GM23248 (cell line): ENCODE data around the gene LCN9. TPM values are rescaled to one million over a fixed set of nuclear protein-coding genes. Genes with fewer than 3 reads are reported as not detected.
A peak's percentile ranks its signal among the peaks of the same experiment; 100 is the strongest.

ENCODE experiments used
- DNase-seq: peaks from one replicate; pipeline ENCODE4 v3.0.0-alpha.2; 2015
- H2AFZ ChIP-seq: fragments of 200-600 bp; sonication (generic); 2 replicates; pipeline ENCODE4 v1.6.1; 2016; ENCODE audit warnings: antibody characterized with exemption
- H3F3A ChIP-seq: fragments of 200-600 bp; sonication (generic); 2 replicates; pipeline ENCODE4 v1.6.1; 2016; ENCODE audit warnings: mild to moderate bottlenecking, antibody characterized with exemption, mixed run types; ENCODE audit not compliant: insufficient read depth
- H3K27ac ChIP-seq: fragments of 200-600 bp; sonication (generic); 2 replicates; pipeline ENCODE4 v1.5.1; 2016; ENCODE audit warnings: mild to moderate bottlenecking
- H3K27me3 ChIP-seq: fragments of 200-600 bp; sonication (generic); replicated peaks from 2 replicates; pipeline ENCODE4 v1.6.1; 2016; ENCODE audit warnings: mild to moderate bottlenecking; ENCODE audit not compliant: insufficient read depth
- H3K36me3 ChIP-seq: fragments of 200-600 bp; sonication (generic); 2 replicates; pipeline ENCODE4 v1.6.1; 2016; ENCODE audit warnings: low read depth, mild to moderate bottlenecking
- H3K4me1 ChIP-seq: fragments of 200-600 bp; sonication (generic); 2 replicates; pipeline ENCODE4 v1.6.1; 2016; ENCODE audit warnings: mild to moderate bottlenecking; ENCODE audit not compliant: insufficient read depth
- H3K4me2 ChIP-seq: fragments of 200-600 bp; sonication (generic); one replicate; pipeline ENCODE4 v1.6.1; 2016; ENCODE audit warnings: mild to moderate bottlenecking; ENCODE audit not compliant: unreplicated experiment
- H3K4me3 ChIP-seq: fragments of 200-600 bp; sonication (generic); 2 replicates; pipeline ENCODE4 v1.5.1; 2016; ENCODE audit warnings: mild to moderate bottlenecking
- H3K79me2 ChIP-seq: fragments of 200-600 bp; sonication (generic); 2 replicates; pipeline ENCODE4 v1.6.1; 2016; ENCODE audit warnings: mild to moderate bottlenecking; ENCODE audit not compliant: insufficient read depth
- H3K9ac ChIP-seq: fragments of 200-600 bp; sonication (generic); 2 replicates; pipeline ENCODE4 v1.6.1; 2016; ENCODE audit warnings: mild to moderate bottlenecking
- H3K9me2 ChIP-seq: fragments of 200-600 bp; sonication (generic); 2 replicates; pipeline ENCODE4 v1.6.1; 2016; ENCODE audit warnings: mixed run types, mild to moderate bottlenecking, moderate library complexity; ENCODE audit not compliant: insufficient read depth
- H3K9me3 ChIP-seq: fragments of 200-600 bp; sonication (generic); one replicate; pipeline ENCODE4 v1.6.1; 2017; ENCODE audit warnings: low read depth
- H4K20me1 ChIP-seq: fragments of 200-600 bp; sonication (generic); 2 replicates; pipeline ENCODE4 v1.6.0; 2016; ENCODE audit not compliant: insufficient read depth
- EZH2 ChIP-seq: fragments of 200-600 bp; sonication (generic); IDR thresholded peaks from 2 replicates; pipeline ENCODE4 v1.6.1; 2018; ENCODE audit warnings: antibody characterized with exemption, mild to moderate bottlenecking; ENCODE audit not compliant: insufficient read depth, poor library complexity, severe bottlenecking
- EZH2phosphoT487 ChIP-seq: fragments of 200-600 bp; sonication (generic); IDR thresholded peaks from 2 replicates; pipeline ENCODE4 v1.6.1; 2018; ENCODE audit warnings: antibody characterized with exemption, moderate library complexity, mild to moderate bottlenecking, low read depth; ENCODE audit not compliant: insufficient read depth
- WGBS, 2 experiments: methylation state at CpG; one replicate each; pipeline ENCODE4 v1.1.6; 2015 to 2017; ENCODE audit warnings: low lambda C conversion rate in 2 of 2, low coverage in 1 of 2; ENCODE audit errors: missing lambda C conversion rate in 2 of 2; 5-methylcytosine and 5-hydroxymethylcytosine counted together
- in situ Hi-C: fragments of 300-500 bp; cut with MboI; formaldehyde crosslinking; loops from 2 replicates; pipeline ENCODE4 v1.15.0; 2020
- polyA plus RNA-seq: library from polyadenylated mRNA; unstranded; fragments of >200 nt; fragmentation: Nextera tagmentation; extraction: Ambion mirVana; gene quantifications from 2 replicates; pipeline ENCODE4 v1.2.1, GENCODE V29; 2016
- total RNA-seq: library from RNA; depleted of rRNA; stranded (reverse); fragments of >200 nt; shearing (Covaris generic); gene quantifications from 2 replicates; pipeline ENCODE4 v1.2.3, GENCODE V29; 2014

The LCN9 gene
- total and polyA plus RNA-seq, 2 experiments from 2014 or later = not detected

DNA sequence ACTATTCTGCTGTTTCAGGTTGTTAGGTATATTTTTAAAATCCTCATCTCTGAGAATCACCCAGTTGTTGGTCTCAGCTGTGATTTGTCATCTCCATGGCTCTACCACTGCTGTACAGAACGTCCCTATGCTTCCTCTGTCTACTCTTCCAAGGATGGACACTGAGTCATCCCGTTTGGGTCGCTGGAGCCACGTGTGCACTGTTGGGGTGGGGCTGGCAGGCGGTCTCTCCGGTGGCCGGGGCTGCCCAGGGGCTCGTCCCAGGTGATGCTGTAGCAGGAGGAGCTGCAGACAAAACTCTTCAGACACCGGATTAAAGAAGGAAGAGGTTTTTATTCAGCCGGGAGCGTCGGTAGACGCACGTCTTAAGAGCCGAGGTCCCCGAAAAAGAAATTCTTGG lies 16.9 kb downstream of the LCN9 start:
- in situ Hi-C loops = no loop called here
- Histone ChIP-seq H3K27ac (no peak overlapping the region), H3K4me3 (no peak overlapping the region), H3K27me3 (no peaks in the 10 kb centered on the region), H3K9me2 (no peaks in the 10 kb centered on the region), H3K36me3 (no peaks in the 10 kb centered on the region), H3K9me3 (no peaks in the 10 kb centered on the region), H4K20me1 (no peaks in the 10 kb centered on the region), H3K9ac (no peak overlapping the region), H3F3A (no peaks in the 10 kb centered on the region), H3K4me1 (no peaks in the 10 kb centered on the region), H3K4me2 (no peak overlapping the region), H2AFZ (no peak overlapping the region), H3K79me2 (no peaks in the 10 kb centered on the region)
- TF ChIP-seq EZH2phosphoT487 = no peak
- TF ChIP-seq EZH2 = no peak
- 51 to 56% methylated on average over 16 of the region's 16 CpGs for WGBS, 2 experiments
- DNase-seq = peak; percentile 21

DNA sequence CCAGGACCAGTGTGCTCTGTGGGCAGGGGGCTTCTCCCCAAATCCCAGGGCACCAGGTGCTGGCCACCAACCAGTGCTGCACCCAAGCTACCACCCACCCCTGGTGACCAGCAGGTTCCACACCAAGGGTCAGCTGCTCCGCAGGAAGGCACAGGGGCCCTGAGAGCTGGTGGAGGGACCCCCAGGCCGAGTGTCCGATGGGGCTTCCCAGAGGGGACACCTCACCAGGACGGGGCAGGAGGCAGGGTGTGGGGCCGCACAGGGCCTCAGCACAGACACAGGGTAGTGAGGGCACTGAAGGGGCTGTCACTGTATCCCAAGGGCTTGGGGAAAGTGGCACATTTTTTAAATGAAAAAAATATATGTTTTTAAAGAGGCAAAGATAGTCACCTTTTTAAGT lies 18.1 kb downstream of the LCN9 start:
- Histone ChIP-seq H3K27ac (no peak overlapping the region), H3K79me2 (no peaks in the 10 kb centered on the region), H3K4me1 (no peaks in the 10 kb centered on the region), H3K9me3 (no peaks in the 10 kb centered on the region), H3K9me2 (no peaks in the 10 kb centered on the region), H3K9ac (no peak overlapping the region), H3K4me3 (no peak overlapping the region), H2AFZ (no peak overlapping the region), H3F3A (no peaks in the 10 kb centered on the region), H3K27me3 (no peaks in the 10 kb centered on the region), H4K20me1 (no peaks in the 10 kb centered on the region), H3K4me2 (no peak overlapping the region), H3K36me3 (no peaks in the 10 kb centered on the region)
- 49 to 54% methylated on average over 5 of the region's 5 CpGs for WGBS, 2 experiments
- no peak for TF ChIP-seq EZH2
- no peak for TF ChIP-seq EZH2phosphoT487
- no peak for DNase-seq
- in situ Hi-C loops = no loop called here

DNA sequence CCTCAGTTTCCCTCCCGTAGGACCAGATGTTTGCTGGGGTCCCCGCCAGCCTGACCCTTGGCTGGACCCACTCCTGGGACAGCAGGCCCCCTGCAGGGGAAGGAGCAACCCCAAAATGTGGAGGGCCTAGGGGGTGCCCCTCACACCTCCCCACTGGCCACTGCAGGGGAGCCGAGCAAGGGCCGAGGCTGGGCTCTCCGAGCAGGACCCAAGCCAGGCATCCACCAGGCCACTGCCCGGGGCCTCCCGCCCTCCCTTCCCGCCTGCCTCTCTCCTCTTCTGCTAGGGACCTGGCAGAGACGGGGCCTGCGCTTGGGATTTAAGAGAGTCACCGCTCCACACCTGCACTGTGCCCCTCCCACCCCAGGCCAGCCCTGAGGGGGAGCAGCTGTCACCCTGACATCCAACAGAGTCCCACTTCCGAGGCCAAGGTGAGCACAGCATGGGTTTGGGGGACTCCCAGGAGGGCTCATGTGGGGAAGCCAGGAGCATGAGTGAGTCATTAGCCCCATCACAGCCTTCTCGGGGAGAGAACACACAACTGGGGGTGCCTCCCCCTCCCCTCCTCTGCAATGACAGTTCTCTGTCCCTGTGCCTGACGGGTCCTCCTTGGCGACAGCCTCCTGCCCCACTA lies 20.4 kb downstream of the LCN9 start:
- Histone ChIP-seq H4K20me1 (no peaks in the 10 kb centered on the region), H3K27ac (no peak overlapping the region), H2AFZ (no peak overlapping the region), H3K4me2 (no peak overlapping the region), H3K4me3 (no peak overlapping the region), H3K36me3 (no peaks in the 10 kb centered on the region), H3K4me1 (no peaks in the 10 kb centered on the region), H3K27me3 (no peaks in the 10 kb centered on the region), H3K79me2 (no peaks in the 10 kb centered on the region), H3K9ac (no peak overlapping the region), H3F3A (no peaks in the 10 kb centered on the region), H3K9me2 (no peaks in the 10 kb centered on the region), H3K9me3 (no peaks in the 10 kb centered on the region)
- TF ChIP-seq EZH2phosphoT487 = no peak
- TF ChIP-seq EZH2 = no peak
- in situ Hi-C loops = no loop called here
- DNase-seq = no peak
- WGBS, 2 experiments = 48% methylated on average over 8 to 14 of the region's 15 CpGs

DNA sequence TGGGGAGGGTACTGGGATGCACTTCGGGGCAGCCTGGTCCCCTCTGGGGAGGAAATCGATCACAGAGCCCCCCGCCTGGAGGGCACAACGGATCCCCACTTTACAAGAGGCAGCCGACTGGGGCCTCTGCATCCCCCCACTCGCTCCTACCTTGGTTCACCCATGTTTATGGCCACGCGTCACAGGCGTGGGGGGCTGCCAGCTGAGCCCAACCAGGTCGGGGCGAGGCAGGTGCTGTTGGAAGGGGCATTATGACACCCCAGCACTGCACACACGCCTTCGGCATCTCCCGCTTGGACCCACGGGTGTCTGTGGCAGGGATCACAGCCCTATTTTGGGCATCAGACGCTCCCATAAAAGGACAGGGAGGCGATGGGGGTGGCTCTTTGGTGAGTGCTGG lies 21.6 kb downstream of the LCN9 start:
- 34 to 37% methylated on average over 16 to 17 of the region's 17 CpGs for WGBS, 2 experiments
- Histone ChIP-seq H4K20me1 (no peaks in the 10 kb centered on the region), H3F3A (no peaks in the 10 kb centered on the region), H3K4me2 (no peak overlapping the region), H3K9me2 (no peaks in the 10 kb centered on the region), H2AFZ (no peak overlapping the region), H3K36me3 (no peaks in the 10 kb centered on the region), H3K4me1 (no peaks in the 10 kb centered on the region), H3K4me3 (no peak overlapping the region), H3K9ac (no peak overlapping the region), H3K9me3 (no peaks in the 10 kb centered on the region), H3K27ac (no peak overlapping the region), H3K79me2 (no peaks in the 10 kb centered on the region), H3K27me3 (no peaks in the 10 kb centered on the region)
- no peak for TF ChIP-seq EZH2phosphoT487
- no peak for TF ChIP-seq EZH2
- in situ Hi-C loops = no loop called here
- DNase-seq = no peak

DNA sequence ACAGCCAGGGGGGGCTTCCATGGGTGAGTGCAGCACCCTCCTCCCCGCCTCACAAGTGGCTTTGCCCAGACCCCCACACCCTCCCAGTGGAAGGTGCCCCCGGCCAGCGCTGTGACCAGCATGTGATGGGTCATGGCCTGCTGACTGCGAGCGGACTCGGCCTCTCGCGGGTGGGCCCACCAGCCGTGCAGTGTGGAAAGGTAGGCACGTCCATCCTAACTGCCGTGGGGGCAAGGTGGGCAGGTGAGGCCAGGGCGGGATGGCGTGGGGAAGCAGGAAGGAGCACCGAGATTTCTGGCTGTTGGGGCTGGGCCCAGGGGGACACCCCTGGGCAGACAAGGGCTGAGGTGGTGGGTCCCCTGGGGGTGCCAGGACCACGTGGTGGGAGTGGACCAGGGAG lies 24.1 kb downstream of the LCN9 start:
- TF ChIP-seq EZH2phosphoT487 (no peak), EZH2 (no peak)
- DNase-seq = no peak

More for the DNA sequence above, 24.1 kb downstream of the LCN9 start:
- Histone ChIP-seq H3K27ac (no peak overlapping the region), H3K4me3 (no peak overlapping the region), H3K27me3 (no peaks in the 10 kb centered on the region), H3K9me2 (no peaks in the 10 kb centered on the region), H2AFZ (no peak overlapping the region), H4K20me1 (no peaks in the 10 kb centered on the region), H3K9ac (no peak overlapping the region), H3K4me1 (no peaks in the 10 kb centered on the region), H3K36me3 (no peaks in the 10 kb centered on the region), H3F3A (no peaks in the 10 kb centered on the region), H3K79me2 (no peaks in the 10 kb centered on the region), H3K9me3 (no peaks in the 10 kb centered on the region), H3K4me2 (no peak overlapping the region)
- in situ Hi-C loops = no loop called here
- WGBS, 2 experiments = 62 to 66% methylated on average over 9 to 15 of the region's 15 CpGs
